ENCODE measurements around the gene IFT80. TPM values are rescaled to one million over a fixed set of nuclear protein-coding genes. Genes with fewer than 3 reads are reported as not detected.
A peak's percentile ranks its signal among the peaks of the same experiment; 100 is the strongest.

Gene IFT80
- total and polyA plus RNA-seq, 9 of the 15 experiments (the other 6 are each of a cell fraction or from before 2014, with no cell fraction given): 6.7 to 21.1 (median 16.4) TPM

DNA sequence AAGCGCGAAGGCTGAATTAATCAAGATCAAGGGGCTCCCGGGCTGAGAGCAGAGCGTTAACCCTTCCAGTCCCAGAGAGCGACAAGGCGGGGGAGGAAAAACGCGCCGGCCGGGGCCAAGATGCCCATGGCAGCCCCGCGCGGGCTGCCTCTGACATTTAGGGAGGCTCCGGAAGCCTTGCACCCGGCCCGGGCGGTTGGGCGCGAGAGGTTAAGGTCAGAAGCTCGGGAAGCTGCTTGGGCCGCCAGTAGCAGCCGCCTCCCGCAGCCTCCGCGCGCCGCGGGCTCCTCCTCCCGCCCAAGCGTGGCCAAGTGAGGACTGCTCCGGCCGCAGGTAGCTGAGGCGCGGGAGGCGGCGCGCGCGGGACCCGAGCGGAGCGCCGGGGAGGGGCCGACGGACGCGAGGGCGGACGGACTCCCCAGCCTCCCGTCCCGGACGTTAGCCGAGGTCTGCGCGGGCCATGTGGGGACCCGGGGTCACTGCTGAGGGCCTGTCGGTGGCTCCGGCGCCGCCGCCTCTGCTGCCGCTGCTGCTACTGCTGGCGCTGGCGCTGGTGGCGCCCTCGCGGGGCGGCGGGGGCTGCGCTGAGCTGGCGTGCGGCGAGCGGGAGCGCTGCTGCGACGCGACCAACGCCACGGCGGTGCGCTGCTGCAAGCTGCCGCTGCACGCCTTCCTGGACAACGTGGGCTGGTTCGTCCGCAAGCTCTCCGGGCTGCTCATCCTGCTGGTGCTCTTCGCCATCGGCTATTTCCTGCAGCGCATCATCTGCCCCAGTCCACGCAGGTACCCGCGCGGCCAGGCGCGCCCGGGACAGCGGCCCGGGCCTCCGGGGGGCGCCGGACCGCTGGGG lies 173.6 kb downstream of the IFT80 start, which contains the start of gene C3orf80 (continued):
- TF ChIP-seq CBFA2T2 (conservative IDR thresholded peaks at IDR 0.05) (no peak), TRIM24 (IDR thresholded peaks at IDR 0.05) (no peak), HDAC2 (IDR thresholded peaks at IDR 0.05) (peak; percentile 47; the same call in 1 of the 2 replicates), DNMT1 (IDR thresholded peaks at IDR 0.05) (no peak), ZNF75A (CRISPR knock-in tag; IDR thresholded peaks at IDR 0.05) (no peak), DPF2 (IDR thresholded peaks at IDR 0.05) (0 out of 2 replicates have a peak, but pooled peaks have one; percentile 26), PURB (CRISPR knock-in tag; IDR thresholded peaks at IDR 0.05; ENCODE audit: low read depth) (no peak), TAF15 (IDR thresholded peaks at IDR 0.05; ENCODE audit: low read depth, low read length) (no peak), ZNF217 (CRISPR knock-in tag; IDR thresholded peaks at IDR 0.05) (no peak), ZNF445 (CRISPR knock-in tag; IDR thresholded peaks at IDR 0.05; ENCODE audit: low read depth) (no peak), NR4A1 (CRISPR knock-in tag; IDR thresholded peaks at IDR 0.05) (no peak), NR4A1 (tag; IDR thresholded peaks at IDR 0.05) (no peak), POLR3A (IDR thresholded peaks at IDR 0.05; ENCODE audit: borderline replicate concordance, extremely low read depth, insufficient read depth, insufficient read length) (no peak), THRAP3 (IDR thresholded peaks at IDR 0.05; ENCODE audit: borderline replicate concordance) (no peak)
- TF ChIP-seq, protein P1, sequence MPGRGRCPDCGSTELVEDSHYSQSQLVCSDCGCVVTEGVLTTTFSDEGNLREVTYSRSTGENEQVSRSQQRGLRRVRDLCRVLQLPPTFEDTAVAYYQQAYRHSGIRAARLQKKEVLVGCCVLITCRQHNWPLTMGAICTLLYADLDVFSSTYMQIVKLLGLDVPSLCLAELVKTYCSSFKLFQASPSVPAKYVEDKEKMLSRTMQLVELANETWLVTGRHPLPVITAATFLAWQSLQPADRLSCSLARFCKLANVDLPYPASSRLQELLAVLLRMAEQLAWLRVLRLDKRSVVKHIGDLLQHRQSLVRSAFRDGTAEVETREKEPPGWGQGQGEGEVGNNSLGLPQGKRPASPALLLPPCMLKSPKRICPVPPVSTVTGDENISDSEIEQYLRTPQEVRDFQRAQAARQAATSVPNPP (IDR thresholded peaks at IDR 0.05; ENCODE audit: borderline replicate concordance, insufficient read depth, insufficient read length): no peak
- TF ChIP-seq, protein P2, sequence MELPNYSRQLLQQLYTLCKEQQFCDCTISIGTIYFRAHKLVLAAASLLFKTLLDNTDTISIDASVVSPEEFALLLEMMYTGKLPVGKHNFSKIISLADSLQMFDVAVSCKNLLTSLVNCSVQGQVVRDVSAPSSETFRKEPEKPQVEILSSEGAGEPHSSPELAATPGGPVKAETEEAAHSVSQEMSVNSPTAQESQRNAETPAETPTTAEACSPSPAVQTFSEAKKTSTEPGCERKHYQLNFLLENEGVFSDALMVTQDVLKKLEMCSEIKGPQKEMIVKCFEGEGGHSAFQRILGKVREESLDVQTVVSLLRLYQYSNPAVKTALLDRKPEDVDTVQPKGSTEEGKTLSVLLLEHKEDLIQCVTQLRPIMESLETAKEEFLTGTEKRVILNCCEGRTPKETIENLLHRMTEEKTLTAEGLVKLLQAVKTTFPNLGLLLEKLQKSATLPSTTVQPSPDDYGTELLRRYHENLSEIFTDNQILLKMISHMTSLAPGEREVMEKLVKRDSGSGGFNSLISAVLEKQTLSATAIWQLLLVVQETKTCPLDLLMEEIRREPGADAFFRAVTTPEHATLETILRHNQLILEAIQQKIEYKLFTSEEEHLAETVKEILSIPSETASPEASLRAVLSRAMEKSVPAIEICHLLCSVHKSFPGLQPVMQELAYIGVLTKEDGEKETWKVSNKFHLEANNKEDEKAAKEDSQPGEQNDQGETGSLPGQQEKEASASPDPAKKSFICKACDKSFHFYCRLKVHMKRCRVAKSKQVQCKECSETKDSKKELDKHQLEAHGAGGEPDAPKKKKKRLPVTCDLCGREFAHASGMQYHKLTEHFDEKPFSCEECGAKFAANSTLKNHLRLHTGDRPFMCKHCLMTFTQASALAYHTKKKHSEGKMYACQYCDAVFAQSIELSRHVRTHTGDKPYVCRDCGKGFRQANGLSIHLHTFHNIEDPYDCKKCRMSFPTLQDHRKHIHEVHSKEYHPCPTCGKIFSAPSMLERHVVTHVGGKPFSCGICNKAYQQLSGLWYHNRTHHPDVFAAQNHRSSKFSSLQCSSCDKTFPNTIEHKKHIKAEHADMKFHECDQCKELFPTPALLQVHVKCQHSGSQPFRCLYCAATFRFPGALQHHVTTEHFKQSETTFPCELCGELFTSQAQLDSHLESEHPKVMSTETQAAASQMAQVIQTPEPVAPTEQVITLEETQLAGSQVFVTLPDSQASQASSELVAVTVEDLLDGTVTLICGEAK (IDR thresholded peaks at IDR 0.05): no peak
- TF ChIP-seq, protein P2 (CRISPR knock-in tag; IDR thresholded peaks at IDR 0.05): no peak
- TF ChIP-seq, protein P3, sequence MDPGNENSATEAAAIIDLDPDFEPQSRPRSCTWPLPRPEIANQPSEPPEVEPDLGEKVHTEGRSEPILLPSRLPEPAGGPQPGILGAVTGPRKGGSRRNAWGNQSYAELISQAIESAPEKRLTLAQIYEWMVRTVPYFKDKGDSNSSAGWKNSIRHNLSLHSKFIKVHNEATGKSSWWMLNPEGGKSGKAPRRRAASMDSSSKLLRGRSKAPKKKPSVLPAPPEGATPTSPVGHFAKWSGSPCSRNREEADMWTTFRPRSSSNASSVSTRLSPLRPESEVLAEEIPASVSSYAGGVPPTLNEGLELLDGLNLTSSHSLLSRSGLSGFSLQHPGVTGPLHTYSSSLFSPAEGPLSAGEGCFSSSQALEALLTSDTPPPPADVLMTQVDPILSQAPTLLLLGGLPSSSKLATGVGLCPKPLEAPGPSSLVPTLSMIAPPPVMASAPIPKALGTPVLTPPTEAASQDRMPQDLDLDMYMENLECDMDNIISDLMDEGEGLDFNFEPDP (CRISPR knock-in tag; IDR thresholded peaks at IDR 0.05): no peak

Data from K562 (cell line).